T47D (cell line): ENCODE measurements around the gene RAMAC.

ENCODE experiments used
- DNase-seq, 2 experiments: peaks; one replicate each; pipeline versions ENCODE4 v3.0.0 to v3.0.0-alpha.2; 2011 to 2012; ENCODE audit warnings: low read depth in 1 of 2, low spot score in 1 of 2
- JUND ChIP-seq: IDR thresholded peaks from 2 replicates; pipeline ENCODE4 v1.6.1; 2012; ENCODE audit warnings: low read depth
- in situ Hi-C: cut with HindIII; loops from 2 replicates; pipeline ENCODE4 v1.10.0; 2016; ENCODE audit warnings: low sequenced_read_pairs, low pct_unique_long_range_greater_than_20kb

The RAMAC gene

GRCh38 chr15:82951472-82952157 lies 34.4 kb upstream of the RAMAC start:
- peak in 1 of 2 experiments; percentile 7 for DNase-seq
- in situ Hi-C loops: no loop called here
- TF ChIP-seq JUND: no peak

DNA sequence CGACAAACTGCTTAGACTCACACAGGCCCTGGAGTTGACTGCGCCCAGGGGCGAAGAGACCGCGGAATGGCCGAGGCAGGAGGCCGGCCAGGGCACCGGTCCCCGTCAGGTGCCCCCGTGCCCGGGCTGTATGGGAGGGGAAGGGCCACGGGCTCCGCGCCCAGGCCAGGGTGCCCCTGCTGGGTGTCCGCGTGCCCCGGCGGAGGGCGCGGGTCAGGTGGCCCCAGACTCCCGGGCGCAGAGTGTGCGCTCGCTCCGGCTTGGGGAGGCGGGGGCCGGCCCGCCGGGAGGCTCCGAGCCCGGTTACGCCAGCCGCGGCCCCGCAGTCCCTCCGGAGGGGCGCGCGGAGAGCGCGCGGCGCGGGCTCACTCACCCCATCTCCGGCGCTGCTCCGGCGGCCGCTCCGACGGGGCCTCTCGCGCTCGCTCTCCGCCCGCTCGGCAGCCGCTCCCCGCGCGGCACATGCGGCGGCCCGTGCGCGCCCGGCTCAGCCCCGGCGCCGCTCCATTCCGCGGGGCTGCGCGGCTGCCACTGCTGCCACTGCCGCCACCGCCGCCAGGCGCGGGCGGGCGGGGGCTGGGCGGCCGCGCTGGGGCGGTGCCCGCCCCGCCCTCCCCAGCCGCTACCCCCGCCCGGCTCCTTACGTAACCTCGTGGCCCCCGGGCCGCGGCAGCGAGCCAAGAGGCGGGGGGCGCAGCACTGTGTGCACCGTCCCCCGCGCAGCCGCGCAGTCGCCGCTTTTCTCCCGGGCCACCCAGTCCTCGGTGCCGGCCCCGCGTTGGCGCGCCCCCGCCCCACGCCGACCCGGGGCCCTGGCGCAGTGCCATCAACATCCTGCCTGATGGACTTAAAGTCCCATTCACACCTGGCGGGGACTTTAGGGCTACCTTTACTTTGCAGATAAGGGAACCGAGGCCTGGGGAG lies 33.6 kb upstream of the RAMAC start, which contains the start of gene HOMER2:
TSS of gene HOMER2 (minus strand) at position 563 of the 924 bp plus-strand sequence. CDS start at position 378, 185 bp downstream.
- no peak for TF ChIP-seq JUND
- in situ Hi-C loops: no loop called here
- peak; percentile 43 to 68 for DNase-seq

DNA sequence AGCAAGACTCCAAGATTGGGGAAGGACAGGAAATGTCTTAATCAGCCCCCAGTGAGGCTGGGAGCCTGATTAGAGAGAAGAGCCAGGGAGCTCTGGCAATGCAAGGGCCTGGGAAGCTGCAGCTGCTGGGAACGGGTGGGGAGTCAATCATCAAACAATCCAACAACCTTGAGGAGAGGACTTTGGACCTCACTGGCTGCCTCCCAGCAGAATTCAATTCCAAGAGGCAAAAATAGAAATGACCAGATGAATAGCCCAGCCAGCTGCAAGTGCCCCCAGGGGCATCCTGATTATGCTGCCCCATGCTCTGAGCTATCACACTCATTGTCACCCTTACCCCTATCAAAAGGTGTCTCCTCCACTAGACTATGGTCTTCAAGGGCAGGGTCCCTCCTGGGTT lies 27.4 kb upstream of the RAMAC start:
- no peak for DNase-seq
- TF ChIP-seq JUND: no peak
- in situ Hi-C loops: no loop called here

- no peak for TF ChIP-seq JUND
- DNase-seq: no peak
- in situ Hi-C loops: no loop called here
Measured at GRCh38 chr15:82959423-82959822, 26.6 kb upstream of the RAMAC start.

- in situ Hi-C loops: no loop called here
- TF ChIP-seq JUND: no peak
- no peak for DNase-seq
Measured at GRCh38 chr15:82960766-82961165, 25.2 kb upstream of the RAMAC start.

GRCh38 chr15:82963471-82964341 lies 22.3 kb upstream of the RAMAC start:
- no peak for DNase-seq
- no peak for TF ChIP-seq JUND
- in situ Hi-C loops: no loop called here

DNA sequence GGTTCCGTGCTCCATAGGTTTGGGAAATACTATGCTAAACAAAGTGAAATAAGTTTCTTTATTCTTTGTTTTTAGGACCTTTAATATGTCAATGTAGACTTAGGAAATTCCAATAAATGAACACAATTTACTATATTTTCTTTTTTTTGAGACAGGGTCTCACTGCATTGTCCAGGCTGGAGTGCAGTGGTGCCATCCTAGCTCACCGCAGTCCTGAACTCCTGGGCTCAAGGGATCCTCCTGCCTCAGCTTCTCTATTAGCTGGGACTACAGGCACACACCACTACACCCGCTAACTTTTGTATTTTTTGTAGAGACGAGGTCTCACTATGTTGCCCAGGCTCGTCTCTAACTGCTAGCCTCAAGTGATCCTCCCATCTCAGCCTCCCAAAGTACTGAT lies 21.1 kb upstream of the RAMAC start:
- in situ Hi-C loops: no loop called here
- TF ChIP-seq JUND: no peak
- DNase-seq: no peak

GRCh38 chr15:82966671-82967071 lies 19.3 kb upstream of the RAMAC start:
- in situ Hi-C loops: no loop called here
- TF ChIP-seq JUND: no peak
- DNase-seq: no peak

DNA sequence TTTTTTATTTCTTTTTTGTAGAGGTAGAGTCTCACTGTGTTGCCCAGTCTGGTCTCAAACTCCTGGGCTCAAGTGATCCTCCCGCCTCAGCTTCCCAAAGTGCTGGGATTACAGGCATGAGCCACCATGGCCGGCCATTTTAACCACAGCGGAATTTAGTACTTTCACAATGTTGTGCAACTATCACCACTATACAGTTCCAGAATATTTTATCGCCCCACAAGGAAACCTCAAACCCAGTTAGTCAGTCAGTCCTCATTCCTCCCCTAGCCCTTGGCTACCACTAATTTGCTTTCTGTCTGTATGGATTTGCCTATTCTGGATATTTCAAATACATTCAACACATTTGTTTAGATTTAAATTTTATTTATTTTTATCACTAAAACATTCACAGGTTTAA lies 17.9 kb upstream of the RAMAC start:
- in situ Hi-C loops: no loop called here
- no peak for TF ChIP-seq JUND
- DNase-seq: no peak

- TF ChIP-seq JUND: no peak
- DNase-seq: no peak
- in situ Hi-C loops: no loop called here
Measured at GRCh38 chr15:82969353-82969752, 16.7 kb upstream of the RAMAC start.

DNA sequence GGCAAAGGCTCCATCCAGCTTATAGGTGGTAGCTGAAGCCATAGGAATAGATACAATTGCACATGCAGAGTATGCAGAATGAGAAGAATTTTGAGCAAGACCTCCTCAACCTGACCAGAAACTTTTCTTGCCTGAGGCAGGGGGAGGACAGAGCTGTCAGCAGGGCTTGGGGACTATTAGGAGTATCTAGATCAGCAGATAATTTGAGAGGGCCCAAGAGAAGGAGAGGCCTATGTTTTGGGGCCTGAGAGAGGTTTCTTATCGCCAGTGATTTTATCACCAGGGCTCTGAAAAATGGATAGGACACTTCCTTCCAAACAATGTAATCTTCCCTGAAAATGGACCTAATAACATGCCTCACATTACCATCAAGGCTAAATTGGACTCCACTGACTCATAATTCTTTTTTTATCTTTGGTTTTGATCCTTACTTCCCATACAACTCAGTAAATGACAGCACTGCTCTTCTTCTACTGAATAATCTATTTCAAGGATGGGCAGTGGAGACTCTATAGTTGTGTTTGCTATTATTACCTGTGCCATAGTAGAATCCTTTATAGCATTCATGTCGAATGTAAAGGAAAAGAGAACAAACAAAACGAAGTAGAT lies 15.8 kb upstream of the RAMAC start:
- in situ Hi-C loops: no loop called here
- DNase-seq: no peak
- TF ChIP-seq JUND: no peak

DNA sequence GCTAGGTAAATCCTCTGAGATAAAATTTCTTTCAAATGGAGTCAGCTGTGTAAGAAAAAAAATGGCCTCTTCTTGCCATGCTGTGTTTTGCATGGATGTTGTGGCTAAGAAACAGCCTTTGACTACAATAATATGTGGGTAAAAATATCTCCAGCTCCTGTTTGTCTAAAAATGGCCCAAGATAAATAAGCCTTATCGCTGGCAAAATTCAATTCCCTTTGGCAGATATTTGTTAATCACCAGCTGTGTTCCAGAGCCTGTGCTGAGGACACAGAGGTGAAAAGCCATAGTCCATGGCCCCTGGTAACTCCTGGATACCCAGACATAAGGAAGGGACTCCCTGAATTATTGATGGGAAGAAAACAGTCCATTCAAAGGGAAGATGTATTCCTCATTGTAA lies 15.3 kb upstream of the RAMAC start:
- TF ChIP-seq JUND: no peak
- in situ Hi-C loops: no loop called here
- no peak for DNase-seq
